SH-SY5Y (cell line): Measurements from ENCODE around the gene C19orf47.

Source experiments
- GATA2 ChIP-seq: IDR thresholded peaks from 2 replicates; pipeline ENCODE4 v1.6.1; 2011; ENCODE audit warnings: mild to moderate bottlenecking, low read depth, low read length
- GATA3 ChIP-seq: IDR thresholded peaks from 2 replicates; pipeline ENCODE4 v1.6.1; 2011; ENCODE audit warnings: low read depth, mild to moderate bottlenecking, low read length, moderate library complexity

GRCh38 chr19:40282920-40283319, 65.3 kb downstream of the C19orf47 start:
- TF ChIP-seq GATA3 (no peak), GATA2 (no peak)
